GM18511 (cell line): ENCODE measurements around the gene SAFB2.

Experiments used
- ATAC-seq: cut with Tn5 transposase; IDR thresholded peaks from one replicate; pipeline ENCODE4 v1.9.1; 2021; ENCODE audit warnings: mild to moderate bottlenecking, moderate library complexity; ENCODE audit not compliant: unreplicated experiment

Gene SAFB2

DNA sequence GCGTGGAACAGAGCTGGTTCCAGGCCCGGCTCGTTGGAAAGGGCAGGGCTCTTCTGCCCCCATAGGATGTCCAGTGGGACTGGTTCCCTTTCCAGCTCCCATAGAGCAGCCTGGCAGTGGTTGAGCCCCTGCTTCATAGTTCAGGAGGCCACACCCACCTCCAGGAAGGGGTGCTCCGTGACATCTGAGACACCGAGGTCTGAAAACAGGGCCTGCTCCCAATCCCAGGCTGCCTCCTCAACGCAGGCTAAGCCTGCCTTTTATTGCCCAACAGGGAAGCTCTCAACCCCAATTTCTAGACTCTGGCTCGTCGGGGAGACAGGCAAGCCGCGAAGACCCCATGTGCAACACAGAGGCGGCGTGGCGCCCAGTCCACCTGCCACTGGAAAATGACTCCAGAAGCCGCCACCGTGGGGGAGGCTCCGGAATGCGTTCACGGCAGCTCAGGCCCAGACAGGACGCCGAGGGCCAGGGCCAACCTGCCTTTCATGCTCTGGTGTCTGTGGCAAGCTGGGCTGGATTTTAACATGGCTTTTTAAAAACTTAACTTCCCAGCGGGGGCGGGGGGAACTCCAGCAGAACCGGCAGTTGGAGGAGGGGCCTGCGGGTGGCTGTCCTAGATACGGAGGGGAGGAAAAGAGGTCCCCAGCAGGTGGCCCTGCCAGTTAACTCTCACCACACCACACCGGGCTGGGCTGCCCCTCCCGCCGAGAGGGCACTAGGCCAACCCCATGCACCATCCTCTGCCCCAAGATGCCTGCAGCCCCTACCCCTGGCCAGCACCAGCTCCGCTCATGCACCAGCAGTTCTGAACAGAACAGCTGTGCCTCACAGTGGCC lies 36.9 kb downstream of the SAFB2 start:
- no peak for ATAC-seq

DNA sequence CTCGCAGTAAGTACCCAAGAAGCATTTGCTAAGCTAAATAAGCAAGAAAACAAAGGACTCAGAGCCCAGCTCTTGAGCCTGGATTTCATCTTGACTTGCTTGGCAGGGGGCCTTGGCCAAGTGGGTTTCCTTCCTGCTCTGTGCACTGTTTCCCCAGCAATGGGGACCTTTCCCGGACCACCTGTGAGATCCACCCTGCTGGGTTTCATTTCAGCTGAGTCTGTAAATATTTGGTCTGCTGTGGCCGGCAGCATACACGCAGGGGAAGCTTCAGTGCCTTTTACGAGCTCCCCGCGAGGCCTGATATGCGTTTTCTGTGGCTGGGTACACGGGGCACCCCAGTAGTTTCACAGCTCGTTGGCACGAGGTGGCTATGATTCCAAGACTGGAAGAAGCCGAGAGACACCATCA lies 42.4 kb downstream of the SAFB2 start:
- ATAC-seq = no peak

DNA sequence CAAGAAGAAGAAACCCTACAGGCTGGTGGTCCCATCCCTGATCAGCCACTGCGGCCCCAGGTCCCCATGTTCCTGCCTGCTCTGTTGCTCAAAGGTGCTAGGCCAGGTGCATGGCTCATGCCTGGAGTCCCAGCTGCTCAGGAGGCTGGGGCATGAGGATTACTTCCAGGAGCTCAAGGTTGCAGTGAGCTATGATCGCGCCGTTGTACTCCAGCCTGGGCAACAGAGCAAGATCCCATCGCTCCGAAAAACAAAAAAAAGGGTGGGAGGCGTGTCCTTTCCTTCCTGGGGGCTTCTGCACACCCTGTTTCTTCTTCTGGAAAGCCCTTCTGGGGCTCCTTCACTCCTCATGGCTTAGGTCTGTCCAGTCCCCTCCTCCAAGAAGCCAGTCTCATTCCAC lies 42.9 kb downstream of the SAFB2 start:
- no peak for ATAC-seq

GRCh38 chr19:5579286-5579685 lies 43.3 kb downstream of the SAFB2 start:
- no peak for ATAC-seq

DNA sequence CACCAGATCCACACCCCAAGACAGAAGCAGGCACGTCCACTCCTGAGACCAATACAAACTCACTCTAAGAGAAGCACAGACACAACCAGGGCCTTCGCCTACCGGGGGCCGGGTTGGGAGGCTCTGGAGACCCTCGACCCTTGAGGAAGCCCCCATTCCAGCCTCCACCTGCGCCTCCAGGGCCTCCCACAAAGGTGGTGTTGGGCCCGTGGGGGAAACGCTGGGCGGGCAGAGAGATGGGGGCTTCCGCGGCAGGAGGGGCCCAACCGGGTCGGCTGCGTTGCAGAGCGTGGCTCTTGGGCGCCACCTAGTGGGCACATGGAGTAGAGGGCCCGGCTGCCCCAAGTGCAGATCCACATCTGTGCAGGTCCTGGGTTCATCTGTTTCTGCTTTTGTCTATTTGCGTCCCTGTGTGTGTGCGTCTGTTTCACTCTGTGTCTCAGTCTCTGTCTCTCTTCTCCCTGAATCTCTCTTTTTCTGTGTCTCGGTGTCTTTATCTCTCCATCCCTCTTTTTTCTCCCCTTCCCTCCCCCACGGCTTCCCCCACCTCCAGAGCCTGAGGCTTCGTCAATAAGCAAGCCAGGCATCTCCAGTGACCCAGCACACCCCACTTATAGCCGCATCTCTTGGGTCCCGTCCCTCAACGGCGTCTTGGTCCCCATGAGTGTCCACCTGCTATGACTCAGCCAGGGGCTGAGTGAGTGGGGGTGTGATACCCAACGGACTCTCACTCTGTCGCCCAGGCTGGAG lies 44.3 kb downstream of the SAFB2 start:
- ATAC-seq = no peak

DNA sequence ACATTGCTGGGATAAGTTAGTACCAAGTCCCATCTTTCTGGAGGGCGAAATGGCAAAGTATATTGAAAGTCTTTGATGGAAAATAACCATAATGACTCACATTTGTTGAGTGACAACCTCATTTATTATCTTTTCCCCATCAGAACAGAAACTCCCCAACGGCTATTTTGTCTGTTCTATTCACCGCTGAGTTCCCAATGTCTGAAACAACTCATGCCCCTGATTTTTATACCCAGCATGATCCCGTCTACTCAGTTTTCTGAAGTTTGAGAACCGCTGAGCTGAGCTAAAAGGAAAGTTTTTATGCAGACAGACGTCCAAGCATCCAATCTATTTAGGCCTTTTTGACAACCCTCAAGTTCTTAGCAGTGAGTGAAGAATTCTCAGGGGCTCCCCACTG lies 47.0 kb downstream of the SAFB2 start:
- no peak for ATAC-seq

DNA sequence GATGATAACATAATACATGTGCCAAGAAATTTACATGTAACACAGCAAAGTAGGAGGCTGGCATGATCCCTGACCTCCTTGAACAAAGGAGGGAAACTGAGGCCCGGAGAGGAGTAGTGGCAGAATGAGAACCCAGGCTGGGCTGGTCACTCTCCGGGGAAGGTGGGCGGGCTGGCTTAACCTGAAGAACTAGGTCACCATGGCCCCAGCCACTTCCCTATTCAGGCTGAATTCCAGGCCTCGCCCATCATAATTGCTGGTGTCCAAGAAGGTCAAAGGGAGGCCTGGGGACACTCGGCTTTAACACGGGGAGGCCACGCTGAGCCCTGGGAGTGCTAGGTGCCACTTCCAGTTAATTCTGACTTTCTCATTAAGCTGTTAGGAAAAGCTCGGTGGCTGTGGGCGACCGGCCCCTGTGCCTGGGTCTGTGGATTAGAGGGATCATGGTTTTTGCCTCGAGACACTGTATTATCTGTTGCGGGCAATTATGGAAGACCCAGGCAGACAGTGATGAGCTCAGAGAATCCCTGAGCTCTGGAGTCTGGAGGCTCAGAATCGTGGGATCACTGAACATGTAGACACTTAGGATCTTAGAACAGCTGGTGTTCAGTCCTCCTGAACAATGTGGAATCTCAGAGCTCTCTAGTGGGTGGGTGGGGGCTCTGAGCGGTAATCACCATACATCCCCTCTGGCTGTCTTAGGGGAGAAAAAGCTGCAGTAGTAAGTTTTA lies 49.9 kb downstream of the SAFB2 start:
- ATAC-seq = no peak

GRCh38 chr19:5571777-5572176 lies 50.8 kb downstream of the SAFB2 start:
- no peak for ATAC-seq

- no peak for ATAC-seq
Observed at GRCh38 chr19:5567970-5568407, 54.6 kb downstream of the SAFB2 start.

GRCh38 chr19:5567360-5567969 lies 55.1 kb downstream of the SAFB2 start, which contains the start of gene TINCR:
TSS of gene TINCR (minus strand) at chr19:5567953.
- no peak for ATAC-seq

GRCh38 chr19:5564930-5565329 lies 57.6 kb downstream of the SAFB2 start:
- ATAC-seq = no peak

DNA sequence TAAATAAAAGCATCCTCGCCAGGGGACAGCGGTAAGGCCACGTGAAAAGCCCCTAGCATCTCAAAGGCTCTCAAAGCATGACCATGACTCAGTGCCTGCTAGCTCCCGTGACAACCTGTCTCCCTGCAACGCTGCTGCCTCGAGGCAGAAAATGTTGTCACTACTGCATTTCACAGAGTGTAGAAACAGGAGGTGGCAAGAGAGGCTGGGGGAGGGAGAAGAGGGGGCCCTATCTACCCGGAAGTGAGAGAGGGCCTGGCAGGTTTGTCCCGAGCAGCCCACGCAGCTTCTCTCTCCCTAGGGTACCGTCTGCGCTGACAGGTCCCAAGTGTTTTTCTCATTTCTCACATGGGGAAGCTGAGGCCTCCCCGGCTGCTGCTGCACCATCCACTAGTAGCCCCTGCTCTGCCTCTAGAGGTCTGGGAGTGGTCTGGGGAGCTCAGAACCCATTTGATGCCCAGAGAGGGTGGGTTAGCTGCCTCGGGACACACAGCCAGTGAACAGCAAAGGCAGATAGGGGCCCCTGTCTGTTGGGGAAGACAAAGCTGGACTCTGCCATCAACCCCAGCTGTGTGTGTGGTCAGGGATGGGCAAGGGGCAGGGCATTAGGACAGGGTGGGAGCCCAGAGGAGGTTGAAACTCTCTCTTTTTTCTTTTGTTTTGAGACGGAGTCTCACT lies 58.5 kb downstream of the SAFB2 start:
- no peak for ATAC-seq

GRCh38 chr19:5563008-5563431 lies 59.6 kb downstream of the SAFB2 start:
- no peak for ATAC-seq

- no peak for ATAC-seq
Observed at GRCh38 chr19:5562280-5562679, 60.3 kb downstream of the SAFB2 start.

GRCh38 chr19:5561559-5561958 lies 61.0 kb downstream of the SAFB2 start:
- no peak for ATAC-seq

GRCh38 chr19:5560156-5560555 lies 62.4 kb downstream of the SAFB2 start:
- no peak for ATAC-seq

- no peak for ATAC-seq
Observed at GRCh38 chr19:5559804-5560133, 62.8 kb downstream of the SAFB2 start.

DNA sequence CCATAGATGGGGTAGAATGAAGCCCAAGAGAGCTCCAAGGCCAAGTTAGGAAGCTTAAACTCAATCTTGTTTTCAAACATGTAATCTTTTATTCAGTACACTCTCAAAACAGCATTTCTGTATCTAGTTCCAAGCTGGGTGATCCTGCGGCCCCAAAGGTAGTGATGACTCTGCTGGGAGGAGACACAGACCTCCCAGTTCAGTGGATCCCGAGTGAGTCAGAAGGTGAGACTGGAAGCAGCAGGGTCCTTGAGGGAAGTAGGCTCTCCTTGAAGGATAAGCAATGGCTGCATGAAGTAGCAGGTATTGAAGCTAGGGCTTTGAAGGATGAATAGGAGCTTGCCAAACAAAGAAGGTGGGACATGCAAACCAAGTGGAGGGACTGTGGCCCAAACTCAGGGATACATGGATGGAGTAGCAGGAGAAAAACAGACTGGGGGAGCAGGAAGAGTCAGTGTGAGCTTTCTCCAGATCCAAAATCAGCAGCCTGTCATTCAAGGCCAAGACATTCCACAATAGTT lies 64.4 kb downstream of the SAFB2 start:
- ATAC-seq = no peak

DNA sequence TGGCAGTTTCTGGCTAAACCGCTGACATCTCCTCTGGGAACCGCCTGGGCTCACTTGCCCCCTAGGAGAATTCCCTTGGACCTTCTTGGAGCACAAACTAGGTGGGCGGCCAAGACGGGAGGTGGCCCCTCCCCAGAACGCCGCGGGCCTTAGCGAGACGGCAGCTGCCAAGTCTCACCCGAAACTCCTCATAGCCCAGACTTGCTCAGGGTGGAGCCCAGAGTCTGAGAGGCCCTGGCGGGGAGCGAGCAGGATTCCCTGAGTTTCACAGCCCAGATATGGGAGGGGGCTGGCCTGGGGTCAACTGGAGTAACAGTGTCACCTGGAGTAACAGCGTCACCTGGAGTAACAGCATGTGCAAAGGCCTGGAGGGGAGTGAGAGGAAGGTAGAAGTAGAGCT lies 64.9 kb downstream of the SAFB2 start:
- no peak for ATAC-seq

DNA sequence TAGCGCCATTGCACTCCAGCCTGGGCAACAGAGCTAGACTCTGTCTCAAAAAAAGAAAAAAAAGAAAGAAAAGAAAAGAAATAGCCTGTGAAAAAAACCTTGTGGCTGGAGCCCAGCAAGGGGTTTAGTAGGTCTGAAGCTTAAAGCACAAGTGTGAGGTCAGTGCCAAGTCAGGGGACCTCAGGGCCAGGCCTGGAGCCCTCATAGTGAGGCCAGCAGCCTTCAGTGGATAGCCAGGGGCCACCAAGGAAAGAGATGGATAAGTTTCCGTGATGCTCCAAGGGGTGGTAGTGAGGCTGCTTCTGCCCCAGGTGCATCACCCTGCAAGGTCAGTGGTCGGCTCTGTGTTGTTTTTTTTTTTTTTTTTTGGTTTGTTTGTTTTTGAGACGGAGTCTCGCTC lies 67.7 kb downstream of the SAFB2 start:
- ATAC-seq = no peak
